GM19240 (cell line): ENCODE data around the gene UVRAG.

Source experiments
- DNase-seq: peaks from one replicate; pipeline ENCODE4 v3.0.0; 2011; ENCODE audit warnings: low spot score; ENCODE audit not compliant: insufficient read length

UVRAG gene

GRCh38 chr11:75783416-75784084 is 31.5 kb upstream of the UVRAG start:
- DNase-seq, result no peak

GRCh38 chr11:75784085-75784478 is 30.9 kb upstream of the UVRAG start:
- no peak for DNase-seq

GRCh38 chr11:75784506-75784905 is 30.5 kb upstream of the UVRAG start:
- no peak for DNase-seq

- DNase-seq, result no peak
Observed at GRCh38 chr11:75785187-75785586, 29.8 kb upstream of the UVRAG start.

GRCh38 chr11:75786101-75786736 is 28.8 kb upstream of the UVRAG start:
- peak; percentile 41 for DNase-seq

GRCh38 chr11:75789521-75789920 is 25.5 kb upstream of the UVRAG start:
- DNase-seq, result no peak

- no peak for DNase-seq
Observed at GRCh38 chr11:75790986-75791385, 24.0 kb upstream of the UVRAG start.

- DNase-seq, result no peak
Observed at GRCh38 chr11:75792127-75792731, 22.8 kb upstream of the UVRAG start.

GRCh38 chr11:75792997-75793800 is 21.8 kb upstream of the UVRAG start:
- no peak for DNase-seq

GRCh38 chr11:75793966-75794365 is 21.0 kb upstream of the UVRAG start:
- DNase-seq, result no peak

GRCh38 chr11:75795276-75796090 is 19.5 kb upstream of the UVRAG start:
- DNase-seq, result no peak

- no peak for DNase-seq
Observed at GRCh38 chr11:75796091-75796435, 18.9 kb upstream of the UVRAG start.

- no peak for DNase-seq
Observed at GRCh38 chr11:75797116-75797515, 17.9 kb upstream of the UVRAG start.

- DNase-seq, result no peak
Observed at GRCh38 chr11:75797792-75798191, 17.2 kb upstream of the UVRAG start.

- DNase-seq, result no peak
Observed at GRCh38 chr11:75800136-75800675, 14.8 kb upstream of the UVRAG start.

- DNase-seq, result no peak
Observed at GRCh38 chr11:75800728-75801361, 14.2 kb upstream of the UVRAG start.

GRCh38 chr11:75801362-75802020 is 13.5 kb upstream of the UVRAG start:
- DNase-seq, result no peak

GRCh38 chr11:75802021-75802912 is 12.7 kb upstream of the UVRAG start:
- no peak for DNase-seq
